GM21381 (cell line): ENCODE results near the gene ACAA1.
A peak's percentile ranks its signal among the peaks of the same experiment; 100 is the strongest.
"Not testable (repeated sequence)": the region's sequence is repeated elsewhere in the genome, so short reads cannot be mapped to it uniquely, and the experiment has no call there.

Experiments used
- ATAC-seq: cut with Tn5 transposase; IDR thresholded peaks from one replicate; pipeline ENCODE4 v1.9.1; 2021; ENCODE audit warnings: mild to moderate bottlenecking, moderate library complexity; ENCODE audit not compliant: unreplicated experiment

The ACAA1 gene, protein sequence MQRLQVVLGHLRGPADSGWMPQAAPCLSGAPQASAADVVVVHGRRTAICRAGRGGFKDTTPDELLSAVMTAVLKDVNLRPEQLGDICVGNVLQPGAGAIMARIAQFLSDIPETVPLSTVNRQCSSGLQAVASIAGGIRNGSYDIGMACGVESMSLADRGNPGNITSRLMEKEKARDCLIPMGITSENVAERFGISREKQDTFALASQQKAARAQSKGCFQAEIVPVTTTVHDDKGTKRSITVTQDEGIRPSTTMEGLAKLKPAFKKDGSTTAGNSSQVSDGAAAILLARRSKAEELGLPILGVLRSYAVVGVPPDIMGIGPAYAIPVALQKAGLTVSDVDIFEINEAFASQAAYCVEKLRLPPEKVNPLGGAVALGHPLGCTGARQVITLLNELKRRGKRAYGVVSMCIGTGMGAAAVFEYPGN

GRCh38 chr3:38136777-38137614 lies at the start of gene ACAA1:
Gene ACAA1, minus strand, starts transcription at chr3:38137127. Its CDS starts 92 bp downstream, at chr3:38137035.
- ATAC-seq = peak; percentile 87

- no peak for ATAC-seq
Observed at GRCh38 chr3:38177181-38177580, 40.3 kb upstream of the ACAA1 start.

GRCh38 chr3:38173834-38174418 lies 37.0 kb upstream of the ACAA1 start:
- ATAC-seq = peak; percentile 49

DNA sequence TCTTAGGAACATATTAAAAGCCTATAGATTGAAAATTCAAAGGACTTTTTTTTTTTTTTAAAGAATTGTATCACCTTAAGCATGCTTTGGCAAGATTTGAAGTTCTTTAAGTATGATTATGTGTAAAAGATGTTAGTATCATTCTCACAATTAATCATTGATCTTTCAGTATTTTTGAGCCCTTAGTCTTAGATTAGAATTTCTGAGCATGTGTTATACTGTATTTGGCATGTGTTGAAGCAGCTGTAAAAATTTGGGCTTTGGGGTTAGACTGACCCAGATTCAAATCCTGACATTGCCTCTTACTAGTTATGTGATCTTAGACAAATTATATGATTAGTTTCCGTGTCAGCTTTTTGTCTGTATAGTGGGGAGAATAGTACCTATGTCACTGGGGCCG lies 34.7 kb upstream of the ACAA1 start:
- ATAC-seq = no peak

DNA sequence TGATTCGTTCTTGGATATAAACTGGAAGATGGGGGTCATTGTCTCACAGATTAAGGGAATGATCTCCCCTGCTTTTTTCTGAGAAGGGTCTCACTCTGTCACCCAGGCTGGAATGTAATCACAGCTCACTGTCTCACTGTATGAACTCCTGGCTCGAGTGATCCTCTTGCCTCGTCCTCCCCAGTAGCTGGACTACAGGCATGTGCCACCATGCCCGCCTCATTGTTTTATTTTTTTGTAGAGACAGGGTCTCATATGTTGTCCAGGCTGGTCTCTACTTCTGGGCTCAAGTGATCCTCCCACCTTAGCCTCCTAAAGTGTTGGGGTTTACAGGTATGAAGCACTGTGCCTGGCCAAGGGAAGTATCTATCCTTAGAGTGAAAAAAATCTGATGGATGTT lies 33.8 kb upstream of the ACAA1 start:
- ATAC-seq = no peak

- ATAC-seq = no peak
Observed at GRCh38 chr3:38169027-38169317, 32.0 kb upstream of the ACAA1 start.

DNA sequence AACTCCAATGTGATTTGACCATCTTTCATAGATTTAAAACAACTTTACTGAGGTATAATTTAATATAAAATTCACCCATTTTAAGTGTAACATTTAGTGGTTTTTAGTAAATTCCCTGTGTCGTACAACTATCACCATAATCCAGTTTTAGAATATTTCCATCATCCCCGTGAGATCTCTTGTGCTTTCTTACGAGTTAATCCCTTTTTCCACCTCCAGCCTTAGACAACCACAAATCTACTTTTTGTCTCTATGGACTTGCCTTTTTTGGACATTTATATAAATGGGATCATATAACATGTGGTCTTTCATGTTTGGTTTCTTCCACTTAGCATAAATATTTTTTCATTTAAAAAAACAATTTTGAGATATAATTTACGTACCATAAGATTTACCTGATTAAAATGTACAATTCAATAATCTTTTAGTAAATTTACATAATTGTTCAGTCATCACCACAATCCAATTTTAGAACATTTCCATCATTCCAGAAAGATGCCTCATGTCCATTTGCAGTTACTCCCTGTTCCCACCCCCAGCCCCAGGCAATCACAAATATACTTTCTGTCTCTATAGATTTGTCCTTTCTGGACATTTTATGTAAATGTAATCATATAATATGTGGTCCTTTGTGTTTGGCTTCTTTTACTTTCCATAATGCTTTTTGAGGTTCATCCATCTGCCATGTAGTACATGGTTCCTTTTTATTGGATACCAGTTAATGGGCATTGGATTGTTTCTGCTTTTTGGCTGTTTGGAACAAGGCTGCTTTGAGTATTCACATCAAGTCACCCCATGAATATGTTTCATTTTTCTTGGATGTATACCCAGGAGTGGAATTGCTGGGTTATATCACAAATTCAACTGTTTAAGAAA lies 31.5 kb upstream of the ACAA1 start:
- ATAC-seq = no peak

- no peak for ATAC-seq
Observed at GRCh38 chr3:38167591-38167990, 30.7 kb upstream of the ACAA1 start.

- ATAC-seq = no peak
Observed at GRCh38 chr3:38165722-38166387, 28.9 kb upstream of the ACAA1 start.

DNA sequence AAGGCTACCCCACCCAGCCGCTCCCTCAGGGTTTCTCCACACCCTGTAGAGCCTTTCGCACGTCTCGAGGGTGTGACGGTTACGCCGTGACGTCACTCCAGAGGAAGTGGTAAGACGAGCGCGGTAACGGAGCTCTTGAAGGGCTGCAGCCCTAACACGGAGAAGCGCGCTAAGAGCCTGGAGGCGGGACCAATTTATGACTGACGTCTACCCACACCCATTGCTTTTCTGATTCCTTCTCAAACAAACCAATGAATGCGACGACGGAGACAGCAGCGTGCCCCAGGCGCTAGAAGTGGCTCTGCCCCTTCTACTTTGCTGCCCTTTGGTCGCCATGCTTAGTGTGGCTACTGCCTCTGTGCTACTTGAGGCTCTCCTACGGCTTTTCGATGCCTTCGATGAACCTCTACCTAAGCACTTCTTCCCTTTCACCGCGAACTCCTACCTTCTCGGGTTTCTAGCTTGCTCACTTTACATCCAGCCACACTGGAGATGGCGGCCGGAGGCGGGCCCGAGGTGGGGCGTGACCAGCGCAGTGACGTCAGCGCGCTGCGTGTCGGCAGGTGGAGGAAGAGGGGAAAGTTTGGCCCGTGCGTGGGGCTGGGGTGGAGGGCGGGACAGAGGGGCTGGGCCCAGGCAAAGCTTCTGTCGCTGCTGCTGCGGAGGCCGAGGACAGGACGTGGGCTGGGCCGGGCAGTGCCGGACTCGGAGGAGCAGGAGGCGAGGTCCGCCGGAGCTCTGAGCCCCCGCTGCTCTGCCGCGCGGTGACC lies 28.2 kb upstream of the ACAA1 start, which contains the start of gene OXSR1:
OXSR1 (plus strand) TSS at position 586 of the 770 bp plus-strand sequence. CDS start 340 bp downstream, outside the sequence.
- ATAC-seq = peak; percentile 89

- no peak for ATAC-seq
Observed at GRCh38 chr3:38164643-38164951, 27.7 kb upstream of the ACAA1 start.

DNA sequence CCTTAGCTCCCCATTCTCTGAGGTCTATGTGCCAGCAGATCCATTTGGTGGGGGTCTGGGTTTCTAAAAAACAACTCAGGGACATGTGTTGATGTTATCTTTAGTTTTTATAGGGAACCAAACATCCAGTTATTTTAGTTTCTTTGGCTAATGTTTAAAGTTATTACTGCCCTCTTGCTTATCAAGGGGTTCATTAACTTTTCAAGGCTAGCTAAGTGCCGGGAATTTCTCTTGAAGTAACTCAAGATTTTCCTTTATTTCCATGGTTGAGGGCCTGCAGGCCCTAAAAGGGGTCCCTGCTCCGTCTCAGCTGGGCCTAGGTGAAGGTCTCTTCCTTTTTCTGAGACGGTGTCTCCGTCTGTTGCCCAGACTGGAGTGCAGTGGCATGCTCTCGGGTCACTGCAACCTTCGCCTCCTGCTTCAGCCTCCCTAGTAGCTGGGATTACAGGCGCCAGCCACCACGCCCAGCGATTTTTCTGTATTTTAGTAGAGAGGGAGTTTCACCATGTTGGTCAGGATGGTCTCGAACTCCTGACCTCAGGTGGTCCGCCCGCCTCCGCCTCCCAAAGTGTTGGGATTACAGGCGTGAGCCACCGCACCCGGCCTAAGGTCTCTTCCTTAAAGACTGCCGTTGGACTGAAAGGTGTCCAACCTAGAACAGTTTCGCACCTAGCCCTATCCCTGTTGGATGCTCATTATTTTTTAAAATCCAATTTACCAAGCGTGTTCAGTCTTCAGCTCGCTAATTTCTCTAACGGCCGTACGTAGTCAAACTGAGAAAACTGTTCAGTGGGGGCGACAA lies 27.1 kb upstream of the ACAA1 start:
- ATAC-seq = no peak

GRCh38 chr3:38163117-38163840 lies 26.4 kb upstream of the ACAA1 start:
- ATAC-seq = no peak

- not testable (repeated sequence) for ATAC-seq
Observed at GRCh38 chr3:38160704-38161103, 23.8 kb upstream of the ACAA1 start.

- no peak for ATAC-seq
Observed at GRCh38 chr3:38158472-38158871, 21.5 kb upstream of the ACAA1 start.

- no peak for ATAC-seq
Observed at GRCh38 chr3:38157595-38157994, 20.7 kb upstream of the ACAA1 start.

DNA sequence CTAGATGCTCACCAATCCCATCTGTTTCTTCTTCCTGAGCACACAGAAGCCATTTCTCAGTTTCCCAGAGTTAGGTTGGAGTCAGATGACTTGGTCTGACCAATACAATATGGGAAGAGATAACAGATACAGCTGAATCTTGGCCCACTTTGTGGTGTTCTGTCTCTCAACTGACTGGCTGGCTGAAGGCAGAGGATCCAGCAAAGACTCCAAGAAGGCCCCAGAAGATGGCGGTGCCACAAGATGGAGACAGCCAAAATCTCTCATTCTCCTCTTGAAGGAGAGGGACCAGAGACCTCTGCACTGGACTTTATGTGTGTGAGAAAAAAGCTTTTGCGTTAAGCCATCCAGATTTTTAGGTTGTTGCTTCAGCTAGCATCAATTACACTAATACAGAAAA lies 20.2 kb upstream of the ACAA1 start:
- ATAC-seq = no peak

- no peak for ATAC-seq
Observed at GRCh38 chr3:38155825-38156224, 18.9 kb upstream of the ACAA1 start.
